Testis (tissue), 2 donors: ENCODE results near the gene CREB3L1.

Experiments
- CTCF ChIP-seq, 3 experiments: fragments of 450-650 bp in 2 of 3; fragments of 200-600 bp in 1 of 3; sonication (generic) in 1 of 3; IDR thresholded peaks; one replicate each; pipeline ENCODE4 v1.5.1; 2016 to 2019; ENCODE audit warnings: antibody characterized with exemption in 3 of 3, mild to moderate bottlenecking in 2 of 3, moderate library complexity in 1 of 3
- POLR2A ChIP-seq: fragments of 450-650 bp; IDR thresholded peaks from one replicate; pipeline ENCODE4 v1.6.1; 2017; ENCODE audit warnings: antibody characterized with exemption, mild to moderate bottlenecking, moderate library complexity

- TF ChIP-seq CTCF (IDR thresholded peaks at IDR 0.05): no peak
- no peak for TF ChIP-seq POLR2A
These were observed 23.4 kb upstream of the CREB3L1 start for GRCh38 chr11:46254133-46254491.
